Ramos (cell line): Measurements from ENCODE around the gene RAG1.

ENCODE experiments used
- in situ Hi-C: fragments of 300-500 bp; cut with MboI; formaldehyde crosslinking; loops from one replicate; pipeline ENCODE4 v1.14.3; 2022; ENCODE audit warnings: low sequenced_read_pairs; ENCODE audit not compliant: unreplicated experiment

Gene RAG1

GRCh38 chr11:36586543-36586942, 18.7 kb downstream of the RAG1 start:
- in situ Hi-C loops: no loop called here

- in situ Hi-C loops: no loop called here
These were observed 20.3 kb downstream of the RAG1 start for GRCh38 chr11:36588099-36588498.

GRCh38 chr11:36590513-36590912, 22.7 kb downstream of the RAG1 start:
- in situ Hi-C loops: no loop called here

- in situ Hi-C loops: no loop called here
These were observed 23.6 kb downstream of the RAG1 start for GRCh38 chr11:36591433-36591832.

- in situ Hi-C loops: no loop called here
These were observed 26.6 kb downstream of the RAG1 start, which contains the start of gene IFTAP for GRCh38 chr11:36594316-36594989. Gene IFTAP, plus strand, starts transcription at chr11:36594502. Its CDS starts 15,602 bp downstream, at chr11:36610104.

GRCh38 chr11:36596880-36597279, 29.1 kb downstream of the RAG1 start:
- in situ Hi-C loops: no loop called here

- in situ Hi-C loops: no loop called here
These were observed 30.2 kb downstream of the RAG1 start, which contains the start of gene RAG2 for GRCh38 chr11:36598051-36598450. Gene RAG2, minus strand, starts transcription at chr11:36598236. Its CDS starts 4,068 bp downstream, at chr11:36594168.

GRCh38 chr11:36600180-36600579, 32.4 kb downstream of the RAG1 start:
- in situ Hi-C loops: no loop called here

GRCh38 chr11:36601155-36601554, 33.3 kb downstream of the RAG1 start:
- in situ Hi-C loops: no loop called here

GRCh38 chr11:36602135-36602534, 34.3 kb downstream of the RAG1 start:
- in situ Hi-C loops: no loop called here

GRCh38 chr11:36605221-36606216, 37.7 kb downstream of the RAG1 start:
- in situ Hi-C loops: no loop called here

- in situ Hi-C loops: no loop called here
These were observed 40.8 kb downstream of the RAG1 start for GRCh38 chr11:36608491-36609199.

GRCh38 chr11:36609383-36609782, 41.6 kb downstream of the RAG1 start:
- in situ Hi-C loops: no loop called here

- in situ Hi-C loops: no loop called here
These were observed 48.0 kb downstream of the RAG1 start for GRCh38 chr11:36615826-36616225.

GRCh38 chr11:36617543-36618362, 49.9 kb downstream of the RAG1 start:
- in situ Hi-C loops: no loop called here

- in situ Hi-C loops: no loop called here
These were observed 50.7 kb downstream of the RAG1 start for GRCh38 chr11:36618363-36619047.

GRCh38 chr11:36619502-36619901, 51.7 kb downstream of the RAG1 start:
- in situ Hi-C loops: no loop called here

- in situ Hi-C loops: no loop called here
These were observed 52.4 kb downstream of the RAG1 start for GRCh38 chr11:36620246-36620645.
